Measurements from ENCODE around the gene SLC22A15.

DNA sequence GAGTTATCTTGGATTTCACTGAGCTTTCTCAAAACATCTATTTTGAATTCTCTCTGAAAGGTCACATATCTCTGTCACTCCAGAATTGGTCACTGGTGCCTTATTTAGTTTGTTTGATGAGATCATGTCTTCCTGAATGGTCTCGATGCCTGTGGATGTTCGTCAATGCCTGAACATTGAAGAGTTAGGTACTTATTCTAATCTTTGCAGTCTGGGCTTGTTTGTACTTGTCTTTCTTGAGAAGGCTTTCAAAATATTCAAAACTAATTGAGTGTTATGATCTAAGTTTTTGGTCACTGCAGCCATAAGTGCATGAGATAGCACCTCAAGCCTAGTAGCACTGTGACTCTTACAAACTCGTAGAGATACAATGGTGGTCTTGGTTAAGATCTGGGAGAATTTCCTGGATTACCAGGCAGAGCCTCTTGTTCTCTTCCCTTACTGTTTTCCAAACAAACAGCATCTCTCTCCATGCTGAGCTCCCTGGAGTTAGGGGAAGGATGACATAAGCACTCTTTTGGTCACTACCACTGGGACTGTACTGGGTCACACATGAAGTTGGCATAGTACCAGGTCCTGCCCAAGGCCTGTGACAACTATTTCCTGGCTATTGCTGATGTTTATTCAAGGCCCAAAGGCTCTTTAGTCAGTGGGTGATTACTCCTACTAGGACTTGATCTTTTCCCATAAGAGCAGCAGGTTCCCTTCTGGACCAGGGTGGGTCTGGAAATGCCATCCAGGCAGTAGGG is 25.6 kb downstream of the SLC22A15 start:
- TF ChIP-seq POLR2AphosphoS5 (IDR thresholded peaks at IDR 0.05; ENCODE audit: low read depth, low read length) (no peak), POLR2A (IDR thresholded peaks at IDR 0.05; ENCODE audit: low read depth, low read length) (no peak), TAF1 (IDR thresholded peaks at IDR 0.05; ENCODE audit: low read depth, low read length) (no peak), SPI1 (IDR thresholded peaks at IDR 0.05; ENCODE audit: low read depth, low read length) (no peak), POU2F2 (IDR thresholded peaks at IDR 0.05; ENCODE audit: low read depth, low read length) (no peak), PAX5 (IDR thresholded peaks at IDR 0.05; ENCODE audit: insufficient read depth, low read length, severe bottlenecking) (no peak)
